A673 (cell line): ENCODE measurements around the gene MGLL. TPM values are rescaled to one million over a fixed set of nuclear protein-coding genes. Genes with fewer than 3 reads are reported as not detected.

Experiments used
- BruUV-seq: library from RNA; stranded (reverse); fragments of 400-500 nt; replicated peaks from 2 replicates; lab custom pipeline; 2021; lab: Mats Ljungman, UMichigan
- CTCF ChIA-PET: fragments of 300-600 bp; sonication (Branson Sonifier 250); formaldehyde crosslinking; loops from one replicate; lab custom pipeline; 2022; ENCODE audit warnings: antibody characterized with exemption; lab: Charles Lee
- POLR2A ChIA-PET: fragments of 300-600 bp; sonication (Branson Sonifier 250); formaldehyde crosslinking; loops from one replicate; lab custom pipeline; 2022; ENCODE audit warnings: antibody characterized with exemption; ENCODE audit not compliant: low non-redundant PET; lab: Charles Lee
- DNase-seq: peaks from one replicate; pipeline ENCODE4 v3.0.0-alpha.2; 2015; ENCODE audit warnings: low spot score
- H3K27ac ChIP-seq: fragments of 200-600 bp; sonication (generic); 2 replicates; pipeline ENCODE4 v1.5.1; 2016; ENCODE audit warnings: mixed run types, low read depth, mild to moderate bottlenecking, mixed read lengths, antibody characterized with exemption, low read length; ENCODE audit not compliant: poor library complexity, severe bottlenecking
- H3K27me3 ChIP-seq: fragments of 200-600 bp; sonication (generic); replicated peaks from 2 replicates; pipeline ENCODE4 v1.6.1; 2017; ENCODE audit warnings: mixed run types, low read depth, mild to moderate bottlenecking, mixed read lengths, antibody characterized with exemption, low read length; ENCODE audit not compliant: insufficient read depth, poor library complexity
- H3K36me3 ChIP-seq: fragments of 200-600 bp; sonication (generic); 2 replicates; pipeline ENCODE4 v1.6.1; 2016; ENCODE audit warnings: mixed run types, mild to moderate bottlenecking, mixed read lengths, antibody characterized with exemption, low read length; ENCODE audit not compliant: insufficient read depth, poor library complexity, severe bottlenecking
- H3K4me1 ChIP-seq: fragments of 200-600 bp; sonication (generic); 2 replicates; pipeline ENCODE4 v1.6.1; 2017; ENCODE audit warnings: mixed run types, mild to moderate bottlenecking, mixed read lengths, antibody characterized with exemption, low read length; ENCODE audit not compliant: insufficient read depth, poor library complexity, severe bottlenecking
- H3K4me3 ChIP-seq: fragments of 200-600 bp; sonication (generic); 2 replicates; pipeline ENCODE4 v1.5.1; 2016; ENCODE audit warnings: low read depth, mixed run types, mild to moderate bottlenecking, mixed read lengths, low read length; ENCODE audit not compliant: poor library complexity, severe bottlenecking
- H3K9me3 ChIP-seq: fragments of 200-600 bp; sonication (generic); 2 replicates; pipeline ENCODE4 v1.6.1; 2016; ENCODE audit warnings: mixed run types, low read depth, mild to moderate bottlenecking, mixed read lengths, antibody characterized with exemption, low read length; ENCODE audit not compliant: poor library complexity, severe bottlenecking
- CTCF ChIP-seq: fragments of 300-800, 200-600 bp; sonication (generic); conservative IDR thresholded peaks from 2 replicates; pipeline ENCODE4 v1.5.1; 2017; ENCODE audit warnings: low read depth, mild to moderate bottlenecking, antibody characterized with exemption, low read length, moderate library complexity, mixed read lengths
- EZH2 ChIP-seq: fragments of 200-600 bp; sonication (generic); IDR thresholded peaks from 2 replicates; pipeline ENCODE4 v1.6.1; 2017; ENCODE audit warnings: borderline replicate concordance, low read depth, mild to moderate bottlenecking, mixed read lengths, antibody characterized with exemption, low read length; ENCODE audit not compliant: poor library complexity, severe bottlenecking
- intact Hi-C: fragments of 100-400 bp; cut with micrococcal nuclease; formaldehyde crosslinking; loops from one replicate; pipeline ENCODE4 v1.10.0; 2022; ENCODE audit not compliant: unreplicated experiment
- total RNA-seq: library from RNA; stranded (reverse); gene quantifications from 2 replicates; pipeline ENCODE4 v1.2.3, GENCODE V29; 2021

The MGLL gene
- total RNA-seq, 1 experiment from 2014 or later, result 0.39 TPM

GRCh38 chr3:127712881-127713771 is 109.2 kb downstream of the MGLL start:
- intact Hi-C loops, result no loop called here
- ChIA-PET CTCF (no interaction called here), POLR2A (no interaction called here)
- TF ChIP-seq EZH2, result no peak
- no peak for TF ChIP-seq CTCF
- Histone ChIP-seq H3K4me1 (no peaks in the 10 kb centered on the region), H3K27ac (no peak overlapping the region), H3K36me3 (no peaks in the 10 kb centered on the region), H3K9me3 (no peaks in the 10 kb centered on the region), H3K4me3 (no peak overlapping the region), H3K27me3 (no peaks in the 10 kb centered on the region)
- no TSS peak for BruUV-seq
- no peak for DNase-seq

- POLR2A ChIA-PET, result no interaction called here
- Histone ChIP-seq H3K27ac (no peak overlapping the region), H3K9me3 (no peaks in the 10 kb centered on the region), H3K4me3 (no peak overlapping the region), H3K4me1 (no peaks in the 10 kb centered on the region), H3K36me3 (no peaks in the 10 kb centered on the region), H3K27me3 (no peaks in the 10 kb centered on the region)
- no peak for DNase-seq
- TF ChIP-seq CTCF (no peak), EZH2 (no peak)
- intact Hi-C loops, result no loop called here
- CTCF ChIA-PET, result no interaction called here
- BruUV-seq, result no TSS peak
Observed at GRCh38 chr3:127712461-127712860, 109.9 kb downstream of the MGLL start.

- BruUV-seq, result no TSS peak
- POLR2A ChIA-PET, result no interaction called here
- Histone ChIP-seq H3K4me1 (no peaks in the 10 kb centered on the region), H3K4me3 (no peak overlapping the region), H3K27me3 (no peaks in the 10 kb centered on the region), H3K9me3 (no peaks in the 10 kb centered on the region), H3K36me3 (no peaks in the 10 kb centered on the region), H3K27ac (no peak overlapping the region)
- TF ChIP-seq CTCF, result no peak
- TF ChIP-seq EZH2, result no peak
- CTCF ChIA-PET, result no interaction called here
- intact Hi-C loops, result no loop called here
- DNase-seq, result no peak
Observed at GRCh38 chr3:127711896-127712295, 110.4 kb downstream of the MGLL start.
